OCI-LY7 (cell line): ENCODE data around the gene GPBP1L1.

Experiments used
- EZH2phosphoT487 ChIP-seq: fragments of 200-600 bp; sonication (generic); IDR thresholded peaks from 2 replicates; pipeline ENCODE4 v1.6.1; 2018; ENCODE audit warnings: low read depth, borderline replicate concordance, mild to moderate bottlenecking, mixed run types, antibody characterized with exemption, low read length, moderate library complexity, mixed read lengths
- TF ChIP-seq, protein P1 (sequence below): fragments of 200-600 bp; sonication (generic); conservative IDR thresholded peaks from 2 replicates; pipeline ENCODE4 v1.5.1; 2014; ENCODE audit warnings: mild to moderate bottlenecking, antibody characterized with exemption, low read length, moderate library complexity, mixed read lengths

DNA sequence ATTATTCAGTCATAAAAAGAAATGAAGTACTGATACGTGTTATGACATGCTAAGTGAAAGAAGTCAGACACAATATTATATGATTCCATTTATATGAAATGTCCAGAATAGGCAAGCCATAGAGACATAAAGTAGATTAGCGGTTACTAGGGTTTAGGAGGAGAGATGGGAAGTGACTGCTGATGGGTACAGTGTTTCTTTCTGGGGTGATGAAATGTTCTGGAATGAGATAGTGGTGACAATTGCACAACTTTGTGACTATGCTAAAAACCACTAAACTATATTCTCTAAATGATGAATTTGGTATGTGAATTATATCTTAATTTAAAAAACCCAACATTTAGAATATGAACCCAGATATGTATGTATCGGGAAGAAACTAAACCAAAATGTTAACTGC lies 36.5 kb upstream of the GPBP1L1 start:
- TF ChIP-seq, protein P1, sequence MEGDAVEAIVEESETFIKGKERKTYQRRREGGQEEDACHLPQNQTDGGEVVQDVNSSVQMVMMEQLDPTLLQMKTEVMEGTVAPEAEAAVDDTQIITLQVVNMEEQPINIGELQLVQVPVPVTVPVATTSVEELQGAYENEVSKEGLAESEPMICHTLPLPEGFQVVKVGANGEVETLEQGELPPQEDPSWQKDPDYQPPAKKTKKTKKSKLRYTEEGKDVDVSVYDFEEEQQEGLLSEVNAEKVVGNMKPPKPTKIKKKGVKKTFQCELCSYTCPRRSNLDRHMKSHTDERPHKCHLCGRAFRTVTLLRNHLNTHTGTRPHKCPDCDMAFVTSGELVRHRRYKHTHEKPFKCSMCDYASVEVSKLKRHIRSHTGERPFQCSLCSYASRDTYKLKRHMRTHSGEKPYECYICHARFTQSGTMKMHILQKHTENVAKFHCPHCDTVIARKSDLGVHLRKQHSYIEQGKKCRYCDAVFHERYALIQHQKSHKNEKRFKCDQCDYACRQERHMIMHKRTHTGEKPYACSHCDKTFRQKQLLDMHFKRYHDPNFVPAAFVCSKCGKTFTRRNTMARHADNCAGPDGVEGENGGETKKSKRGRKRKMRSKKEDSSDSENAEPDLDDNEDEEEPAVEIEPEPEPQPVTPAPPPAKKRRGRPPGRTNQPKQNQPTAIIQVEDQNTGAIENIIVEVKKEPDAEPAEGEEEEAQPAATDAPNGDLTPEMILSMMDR = no peak
- no peak for TF ChIP-seq EZH2phosphoT487
